UCSD-AML1 (cell line): Measurements from ENCODE around the gene GRK4.

Source experiments
- DNase-seq: peaks from one replicate; lab custom pipeline; 2025; ENCODE audit not compliant: unreplicated experiment; lab: John Stamatoyannopoulos, UW

The GRK4 gene

DNA sequence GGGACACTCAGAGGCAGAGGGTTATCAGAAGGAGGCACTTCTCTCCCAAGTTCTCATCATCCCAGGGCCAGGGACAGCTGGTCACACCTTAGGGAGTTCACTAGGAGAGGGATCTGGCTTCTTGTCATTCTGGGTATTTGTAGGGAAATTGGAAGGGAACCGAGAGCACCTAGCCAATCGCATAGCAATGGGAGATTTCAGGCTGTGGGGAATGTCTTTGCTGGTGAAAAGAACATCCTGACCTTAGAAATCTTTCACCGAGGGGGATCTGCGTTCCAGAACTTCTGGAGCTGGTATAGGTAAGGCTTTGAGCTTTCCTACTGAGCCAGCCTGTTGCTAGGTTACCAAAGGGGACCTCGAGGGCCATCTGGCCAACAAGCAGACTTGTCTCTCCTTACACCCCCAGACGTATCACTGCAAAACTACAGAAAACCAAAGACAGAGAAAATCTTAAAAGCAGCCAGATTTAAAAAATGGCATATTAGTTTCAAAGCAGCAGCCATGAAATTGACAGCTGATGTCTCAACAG is 104.2 kb downstream of the GRK4 start:
- DNase-seq: no peak

DNA sequence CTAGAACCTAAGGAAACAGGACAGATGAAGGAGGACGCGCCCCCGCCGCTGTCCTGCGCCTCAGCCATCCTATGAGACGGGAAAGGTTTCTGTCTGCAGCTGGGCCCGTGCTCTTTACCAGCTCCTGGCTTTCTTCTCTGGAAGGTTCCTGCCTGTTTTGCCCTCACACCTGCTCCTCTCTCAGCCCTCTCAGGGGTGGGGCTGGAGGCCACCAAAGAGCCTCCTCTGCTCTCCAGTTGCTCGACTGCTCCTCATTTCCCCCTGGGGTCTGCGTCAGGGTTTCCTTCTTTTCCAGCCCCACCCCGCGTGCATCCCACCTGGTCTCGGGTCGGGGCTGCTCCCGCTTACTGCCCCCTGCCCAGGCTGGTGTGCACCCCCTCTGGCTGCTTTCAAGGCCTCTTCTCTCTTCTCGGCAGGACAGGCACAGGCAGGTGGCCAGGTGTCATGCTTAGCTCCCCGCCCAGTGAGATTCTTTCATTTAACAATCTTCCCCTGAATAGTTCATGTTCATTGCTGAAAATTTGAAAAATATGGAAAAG is 106.4 kb downstream of the GRK4 start:
- no peak for DNase-seq

DNA sequence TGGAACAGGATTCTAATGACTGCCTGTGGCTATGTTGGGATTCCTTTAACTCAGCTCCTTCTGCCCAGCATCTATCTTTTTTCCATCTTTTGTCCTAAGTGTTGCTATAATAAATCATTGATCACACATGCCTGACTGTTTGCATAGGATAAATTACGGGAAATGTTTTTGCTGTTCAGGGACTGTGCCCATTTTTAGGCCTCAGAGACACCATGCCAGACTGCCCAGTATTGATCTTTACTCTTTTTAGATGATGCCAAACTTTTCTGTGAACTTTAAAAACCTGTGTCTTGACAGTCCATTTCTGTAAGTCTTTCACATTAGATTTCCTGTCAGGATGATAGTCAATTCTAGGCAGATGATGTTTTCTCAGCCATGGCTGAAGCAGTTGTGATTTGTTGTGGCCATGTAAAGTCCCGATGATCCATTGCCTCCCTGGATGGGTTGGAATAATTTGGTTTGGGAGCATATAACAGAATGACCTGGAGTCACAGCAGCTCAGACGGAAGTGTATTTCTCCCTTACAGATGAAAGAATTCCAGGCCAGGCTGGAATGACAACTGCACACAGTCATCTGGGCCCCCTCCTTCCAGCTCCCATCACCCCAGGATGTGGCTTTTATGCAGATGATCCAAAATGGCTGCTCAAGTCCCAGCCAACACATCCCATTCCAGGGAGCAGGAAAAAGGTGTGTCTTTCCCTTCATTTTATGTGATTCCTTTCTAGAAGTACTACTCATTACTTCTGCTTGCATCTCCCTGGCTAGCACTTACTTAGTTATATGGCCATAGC is 107.5 kb downstream of the GRK4 start:
- no peak for DNase-seq

DNA sequence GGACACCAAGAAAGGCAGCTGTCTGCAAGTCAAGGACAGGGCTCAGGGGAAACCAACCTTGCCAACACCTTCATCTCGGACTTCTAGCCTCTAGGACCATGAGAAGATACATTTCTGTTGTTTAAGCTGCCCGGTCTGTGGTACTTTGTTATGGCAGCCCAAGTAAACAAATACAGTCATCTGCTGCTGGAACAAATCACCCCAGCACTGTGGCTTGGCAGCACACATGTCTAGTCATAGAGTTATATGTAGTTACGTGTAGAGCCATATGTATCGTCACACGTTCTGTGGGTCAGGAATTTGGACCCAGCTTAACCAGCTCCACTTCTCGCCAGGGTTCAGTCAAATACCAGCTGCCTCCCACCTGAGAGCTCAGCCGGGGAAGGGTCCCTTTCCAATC is 108.4 kb downstream of the GRK4 start:
- DNase-seq: no peak

DNA sequence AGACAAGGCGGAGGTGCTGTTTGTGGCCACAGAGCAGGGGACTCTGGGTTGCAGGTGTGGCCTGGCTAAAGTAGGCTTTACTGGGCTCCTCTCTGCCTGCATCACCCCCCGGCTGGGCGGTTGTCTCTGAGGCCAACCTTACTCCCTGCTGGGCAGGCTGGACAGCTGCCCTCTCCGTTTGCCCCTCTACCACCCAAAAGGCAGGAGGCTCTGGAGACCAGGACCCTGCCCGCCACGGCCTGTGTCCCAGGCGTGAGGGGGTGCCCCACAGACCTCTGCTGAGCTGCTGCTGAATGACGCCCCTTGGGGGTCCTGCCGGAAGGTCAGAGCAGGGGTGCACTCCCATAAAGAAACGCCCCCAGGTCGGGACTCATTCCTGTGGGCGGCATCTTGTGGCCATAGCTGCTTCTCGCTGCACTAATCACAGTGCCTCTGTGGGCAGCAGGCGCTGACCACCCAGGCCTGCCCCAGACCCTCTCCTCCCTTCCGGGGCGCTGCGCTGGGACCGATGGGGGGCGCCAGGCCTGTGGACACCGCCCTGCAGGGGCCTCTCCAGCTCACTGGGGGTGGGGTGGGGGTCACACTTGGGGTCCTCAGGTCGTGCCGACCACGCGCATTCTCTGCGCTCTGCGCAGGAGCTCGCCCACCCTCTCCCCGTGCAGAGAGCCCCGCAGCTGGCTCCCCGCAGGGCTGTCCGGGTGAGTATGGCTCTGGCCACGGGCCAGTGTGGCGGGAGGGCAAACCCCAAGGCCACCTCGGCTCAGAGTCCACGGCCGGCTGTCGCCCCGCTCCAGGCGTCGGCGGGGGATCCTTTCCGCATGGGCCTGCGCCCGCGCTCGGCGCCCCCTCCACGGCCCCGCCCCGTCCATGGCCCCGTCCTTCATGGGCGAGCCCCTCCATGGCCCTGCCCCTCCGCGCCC is 110.0 kb downstream of the GRK4 start:
- DNase-seq: no peak

DNA sequence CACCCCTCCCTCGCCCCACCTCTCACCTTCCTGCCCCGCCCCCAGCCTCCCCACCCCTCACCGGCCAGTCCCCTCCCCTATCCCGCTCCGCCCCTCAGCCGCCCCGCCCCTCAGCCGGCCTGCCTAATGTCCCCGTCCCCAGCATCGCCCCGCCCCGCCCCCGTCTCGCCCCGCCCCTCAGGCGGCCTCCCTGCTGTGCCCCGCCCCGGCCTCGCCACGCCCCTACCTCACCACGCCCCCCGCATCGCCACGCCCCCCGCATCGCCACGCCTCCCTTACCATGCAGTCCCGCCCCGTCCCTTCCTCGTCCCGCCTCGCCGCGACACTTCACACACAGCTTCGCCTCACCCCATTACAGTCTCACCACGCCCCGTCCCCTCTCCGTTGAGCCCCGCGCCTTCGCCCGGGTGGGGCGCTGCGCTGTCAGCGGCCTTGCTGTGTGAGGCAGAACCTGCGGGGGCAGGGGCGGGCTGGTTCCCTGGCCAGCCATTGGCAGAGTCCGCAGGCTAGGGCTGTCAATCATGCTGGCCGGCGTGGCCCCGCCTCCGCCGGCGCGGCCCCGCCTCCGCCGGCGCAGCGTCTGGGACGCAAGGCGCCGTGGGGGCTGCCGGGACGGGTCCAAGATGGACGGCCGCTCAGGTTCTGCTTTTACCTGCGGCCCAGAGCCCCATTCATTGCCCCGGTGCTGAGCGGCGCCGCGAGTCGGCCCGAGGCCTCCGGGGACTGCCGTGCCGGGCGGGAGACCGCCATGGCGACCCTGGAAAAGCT is 110.9 kb downstream of the GRK4 start, which contains the start of the genes HTT and HTT-AS:
TSS of gene HTT (plus strand) at position 604 of the 768 bp plus-strand sequence. CDS start at position 749, 145 bp downstream.
TSS of gene HTT-AS (minus strand) at position 461 of the 768 bp plus-strand sequence.
- DNase-seq: peak; percentile 98

DNA sequence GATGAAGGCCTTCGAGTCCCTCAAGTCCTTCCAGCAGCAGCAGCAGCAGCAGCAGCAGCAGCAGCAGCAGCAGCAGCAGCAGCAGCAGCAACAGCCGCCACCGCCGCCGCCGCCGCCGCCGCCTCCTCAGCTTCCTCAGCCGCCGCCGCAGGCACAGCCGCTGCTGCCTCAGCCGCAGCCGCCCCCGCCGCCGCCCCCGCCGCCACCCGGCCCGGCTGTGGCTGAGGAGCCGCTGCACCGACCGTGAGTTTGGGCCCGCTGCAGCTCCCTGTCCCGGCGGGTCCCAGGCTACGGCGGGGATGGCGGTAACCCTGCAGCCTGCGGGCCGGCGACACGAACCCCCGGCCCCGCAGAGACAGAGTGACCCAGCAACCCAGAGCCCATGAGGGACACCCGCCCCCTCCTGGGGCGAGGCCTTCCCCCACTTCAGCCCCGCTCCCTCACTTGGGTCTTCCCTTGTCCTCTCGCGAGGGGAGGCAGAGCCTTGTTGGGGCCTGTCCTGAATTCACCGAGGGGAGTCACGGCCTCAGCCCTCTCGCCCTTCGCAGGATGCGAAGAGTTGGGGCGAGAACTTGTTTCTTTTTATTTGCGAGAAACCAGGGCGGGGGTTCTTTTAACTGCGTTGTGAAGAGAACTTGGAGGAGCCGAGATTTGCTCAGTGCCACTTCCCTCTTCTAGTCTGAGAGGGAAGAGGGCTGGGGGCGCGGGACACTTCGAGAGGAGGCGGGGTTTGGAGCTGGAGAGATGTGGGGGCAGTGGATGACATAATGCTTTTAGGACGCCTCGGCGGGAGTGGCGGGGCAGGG is 111.7 kb downstream of the GRK4 start:
- DNase-seq: peak; percentile 72

DNA sequence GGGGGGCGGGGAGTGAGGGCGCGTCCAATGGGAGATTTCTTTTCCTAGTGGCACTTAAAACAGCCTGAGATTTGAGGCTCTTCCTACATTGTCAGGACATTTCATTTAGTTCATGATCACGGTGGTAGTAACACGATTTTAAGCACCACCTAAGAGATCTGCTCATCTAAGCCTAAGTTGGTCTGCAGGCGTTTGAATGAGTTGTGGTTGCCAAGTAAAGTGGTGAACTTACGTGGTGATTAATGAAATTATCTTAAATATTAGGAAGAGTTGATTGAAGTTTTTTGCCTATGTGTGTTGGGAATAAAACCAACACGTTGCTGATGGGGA is 112.2 kb downstream of the GRK4 start:
- no peak for DNase-seq

DNA sequence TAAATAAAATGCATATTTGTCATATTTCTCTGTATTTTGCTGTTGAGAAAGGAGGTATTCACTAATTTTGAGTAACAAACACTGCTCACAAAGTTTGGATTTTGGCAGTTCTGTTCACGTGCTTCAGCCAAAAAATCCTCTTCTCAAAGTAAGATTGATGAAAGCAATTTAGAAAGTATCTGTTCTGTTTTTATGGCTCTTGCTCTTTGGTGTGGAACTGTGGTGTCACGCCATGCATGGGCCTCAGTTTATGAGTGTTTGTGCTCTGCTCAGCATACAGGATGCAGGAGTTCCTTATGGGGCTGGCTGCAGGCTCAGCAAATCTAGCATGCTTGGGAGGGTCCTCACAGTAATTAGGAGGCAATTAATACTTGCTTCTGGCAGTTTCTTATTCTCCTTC is 114.4 kb downstream of the GRK4 start:
- no peak for DNase-seq

DNA sequence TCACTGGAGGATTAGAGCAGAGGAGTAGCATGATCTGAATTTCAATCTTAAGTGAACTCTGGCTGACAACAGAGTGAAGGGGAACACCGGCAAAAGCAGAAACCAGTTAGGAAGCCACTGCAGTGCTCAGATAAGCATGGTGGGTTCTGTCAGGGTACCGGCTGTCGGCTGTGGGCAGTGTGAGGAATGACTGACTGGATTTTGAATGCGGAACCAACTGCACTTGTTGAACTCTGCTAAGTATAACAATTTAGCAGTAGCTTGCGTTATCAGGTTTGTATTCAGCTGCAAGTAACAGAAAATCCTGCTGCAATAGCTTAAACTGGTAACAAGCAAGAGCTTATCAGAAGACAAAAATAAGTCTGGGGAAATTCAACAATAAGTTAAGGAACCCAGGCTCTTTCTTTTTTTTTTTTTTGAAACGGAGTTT is 116.3 kb downstream of the GRK4 start:
- DNase-seq: peak; percentile 81

DNA sequence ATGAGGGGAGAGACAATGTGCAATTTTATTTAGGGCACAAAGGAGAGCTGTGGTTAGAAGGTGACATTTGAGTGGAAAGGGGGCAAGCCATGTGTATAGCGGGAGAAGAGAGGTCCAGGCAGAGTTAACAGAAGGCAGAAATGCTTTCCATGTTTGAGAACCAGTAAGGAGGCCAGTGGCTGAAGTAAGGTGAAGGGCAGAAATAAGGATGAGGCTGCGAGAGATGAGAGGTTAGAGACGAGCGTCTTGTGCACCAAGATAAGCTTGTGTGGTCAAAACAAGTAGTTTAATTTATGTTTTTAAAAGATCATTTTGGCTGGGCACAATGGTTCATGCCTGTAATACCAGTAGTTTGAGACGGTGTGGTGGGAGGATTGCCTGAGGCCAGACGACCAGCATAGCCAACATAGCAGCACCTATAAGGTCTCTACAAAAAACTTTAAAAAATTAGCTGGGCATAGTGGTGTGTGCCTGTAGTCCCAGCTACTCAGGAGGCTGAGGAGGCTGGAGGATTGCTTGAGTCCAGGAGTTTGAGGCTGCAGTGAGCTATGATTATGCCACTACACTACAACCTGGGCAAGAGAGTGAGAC is 119.6 kb downstream of the GRK4 start:
- no peak for DNase-seq

DNA sequence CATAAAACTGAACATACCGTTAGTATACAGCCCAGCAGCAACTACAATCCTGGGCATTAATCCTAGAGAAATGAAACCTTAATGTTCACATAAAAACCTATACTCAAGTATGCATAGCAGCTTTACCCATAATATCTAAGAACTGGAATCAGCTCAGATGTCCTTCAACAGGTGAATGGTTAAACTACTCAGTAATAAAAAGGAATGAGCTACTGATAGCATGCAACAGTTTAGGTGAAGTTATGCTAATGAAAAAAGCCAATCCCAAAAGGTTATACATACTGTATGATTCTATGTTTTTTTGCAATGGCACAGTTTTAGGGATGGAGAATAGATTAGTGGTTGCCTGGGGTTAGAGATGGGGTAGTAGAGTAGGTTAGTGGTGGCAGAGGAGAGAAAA is 120.4 kb downstream of the GRK4 start:
- DNase-seq: no peak

DNA sequence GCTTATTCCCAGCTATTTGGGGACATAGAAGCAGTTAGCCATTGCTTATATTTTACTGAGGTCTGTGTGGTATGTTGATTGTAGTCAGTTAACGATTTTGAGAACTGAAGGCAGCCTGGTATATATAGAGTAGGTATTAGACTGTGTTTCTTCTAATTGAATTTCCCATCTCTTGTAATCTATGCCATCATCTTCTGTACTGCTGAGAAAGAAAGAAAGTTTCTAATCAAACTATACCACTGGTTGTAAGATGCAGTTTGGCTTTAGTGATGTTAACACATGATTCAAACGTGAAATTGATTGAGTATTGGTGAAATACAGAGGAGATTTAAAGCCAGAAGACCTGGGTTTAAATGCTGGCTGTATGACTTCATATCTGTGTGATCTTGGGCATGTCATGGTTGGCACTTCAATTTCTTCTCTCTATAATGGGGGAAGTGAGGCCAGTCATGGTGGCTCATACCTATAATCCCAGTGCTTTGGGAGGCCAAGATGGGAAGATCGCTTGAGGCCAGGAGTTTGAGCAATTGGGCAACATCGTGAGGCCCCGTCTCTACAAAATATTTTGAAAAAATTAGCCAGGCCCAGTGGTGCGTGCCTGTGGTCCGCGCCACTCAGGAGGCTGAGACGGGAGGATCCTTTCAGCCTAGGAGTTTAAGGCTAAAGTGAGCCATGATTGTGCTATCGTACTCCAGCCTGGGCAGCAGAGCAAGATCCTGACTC is 122.7 kb downstream of the GRK4 start:
- DNase-seq: no peak

DNA sequence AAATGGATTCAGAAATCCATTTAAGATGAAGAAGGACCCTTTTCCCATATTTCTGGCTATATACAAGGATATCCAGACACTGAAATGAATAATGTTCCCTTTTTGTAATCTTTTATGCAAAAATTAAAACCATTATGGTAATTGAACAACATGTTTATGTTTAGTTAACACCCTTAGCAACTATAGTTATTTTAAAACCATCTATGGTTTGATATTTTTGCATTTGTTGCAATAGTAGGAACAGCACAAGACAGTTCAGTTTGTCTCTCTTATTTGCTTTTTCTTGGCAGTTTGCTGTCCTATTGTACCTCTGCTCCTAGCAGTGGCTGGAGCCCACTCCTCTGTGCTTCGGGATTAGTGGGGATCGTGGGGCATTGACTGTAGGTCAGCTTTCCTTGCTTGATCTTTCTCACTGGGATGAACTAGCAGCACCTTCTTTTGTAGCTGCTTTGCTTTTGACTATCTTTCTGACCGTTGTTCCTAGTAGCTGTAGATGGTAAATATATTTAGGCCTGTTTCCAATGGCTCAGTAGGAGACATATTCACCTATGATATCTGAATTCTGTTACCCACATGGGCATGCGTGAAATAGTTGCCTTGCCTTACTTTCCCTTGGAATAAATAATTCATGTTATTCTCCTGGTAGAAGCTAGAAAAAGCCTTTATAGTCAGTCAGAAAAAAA is 123.9 kb downstream of the GRK4 start:
- no peak for DNase-seq
